NCI-H128 (cell line): ENCODE data around the gene ATP1B4.

Experiments used
- DNase-seq: peaks from one replicate; lab custom pipeline; 2025; ENCODE audit not compliant: unreplicated experiment; lab: John Stamatoyannopoulos, UW

Gene ATP1B4

DNA sequence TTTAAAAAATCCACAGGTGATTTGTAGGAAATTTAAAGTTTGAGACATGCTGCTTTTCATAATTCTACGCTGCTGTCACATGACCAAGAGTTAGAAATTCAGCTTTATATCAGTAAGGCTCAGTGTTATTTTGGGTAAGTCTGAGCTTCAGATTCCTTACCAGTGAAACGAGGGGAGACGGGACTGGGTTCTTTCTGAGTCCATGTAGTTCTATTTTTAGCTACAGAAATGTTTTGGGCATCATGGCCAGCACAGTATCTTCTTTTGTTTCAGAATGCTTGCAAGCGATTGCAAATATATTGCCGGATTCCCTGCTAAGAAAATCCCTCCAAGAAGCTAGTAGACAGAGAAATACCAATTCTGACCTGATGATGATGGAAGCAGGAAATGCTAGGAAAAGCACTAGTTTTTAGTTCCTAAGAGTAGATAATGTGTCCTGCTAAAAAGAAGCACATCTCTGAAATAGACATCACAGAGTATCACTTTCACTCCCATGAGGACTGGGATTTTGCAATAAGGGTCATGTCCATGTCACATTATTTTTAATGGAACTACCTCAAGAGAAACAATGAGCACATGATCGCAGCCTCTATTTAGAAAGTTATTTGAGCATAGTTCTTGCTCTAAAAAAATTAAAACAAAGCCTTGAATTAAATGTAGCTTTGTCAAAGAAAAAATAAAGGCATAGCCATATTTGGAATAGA is 10.9 kb downstream of the ATP1B4 start:
- no peak for DNase-seq

DNA sequence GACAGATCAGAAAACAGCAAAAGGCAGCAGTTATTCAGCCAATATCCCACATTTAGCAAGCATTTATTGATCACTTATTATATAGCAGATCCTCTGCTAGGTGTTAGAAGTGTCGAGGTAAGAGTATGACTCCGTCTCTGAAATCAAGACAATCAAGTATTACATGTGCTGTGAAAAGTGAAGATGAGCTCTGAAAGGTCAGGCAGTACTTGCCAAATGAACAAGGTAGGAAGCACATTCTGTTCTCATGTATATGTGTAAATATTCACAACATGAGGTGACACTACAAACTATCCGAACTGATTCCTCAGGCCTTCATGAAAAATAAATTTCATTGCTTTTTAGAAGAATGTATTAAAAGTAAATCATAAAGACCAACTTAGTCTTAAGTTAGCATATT is 15.3 kb downstream of the ATP1B4 start:
- no peak for DNase-seq

DNA sequence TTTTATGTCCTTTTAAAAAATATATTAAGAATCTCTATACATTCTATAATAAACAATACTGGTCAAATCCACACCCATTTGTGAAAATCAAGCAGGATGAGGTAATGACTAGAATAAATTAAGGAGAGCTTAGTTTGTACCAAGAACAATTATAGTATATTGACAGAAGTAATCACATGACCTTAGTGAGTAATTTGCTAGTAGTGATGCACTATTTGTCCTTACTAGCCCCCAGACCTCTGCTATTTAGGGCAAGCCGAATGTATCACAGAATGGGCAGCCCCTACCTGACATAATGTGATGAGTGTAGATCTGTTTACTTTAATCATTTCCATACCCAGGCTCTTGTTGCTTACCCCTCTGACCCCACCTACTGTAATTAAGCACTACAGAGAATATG is 15.8 kb downstream of the ATP1B4 start:
- DNase-seq, result no peak

DNA sequence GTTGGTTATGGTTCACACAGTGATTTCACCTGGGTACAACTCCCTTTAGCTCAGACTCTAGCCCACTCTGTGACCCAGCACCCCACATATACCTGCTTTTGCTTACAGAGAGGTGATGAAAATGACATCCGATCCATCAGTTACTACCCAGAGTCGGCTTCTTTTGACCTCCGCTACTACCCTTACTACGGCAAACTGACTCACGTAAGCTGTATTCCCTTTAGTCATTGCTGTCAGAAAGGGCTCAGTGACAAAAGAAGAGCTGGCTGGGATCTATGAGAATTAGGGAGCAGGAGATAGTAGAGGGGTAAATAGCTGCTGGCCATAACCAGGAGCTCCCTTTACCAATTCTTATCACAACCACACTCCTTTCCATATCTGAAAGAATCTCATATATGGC is 16.7 kb downstream of the ATP1B4 start:
- DNase-seq, result no peak

DNA sequence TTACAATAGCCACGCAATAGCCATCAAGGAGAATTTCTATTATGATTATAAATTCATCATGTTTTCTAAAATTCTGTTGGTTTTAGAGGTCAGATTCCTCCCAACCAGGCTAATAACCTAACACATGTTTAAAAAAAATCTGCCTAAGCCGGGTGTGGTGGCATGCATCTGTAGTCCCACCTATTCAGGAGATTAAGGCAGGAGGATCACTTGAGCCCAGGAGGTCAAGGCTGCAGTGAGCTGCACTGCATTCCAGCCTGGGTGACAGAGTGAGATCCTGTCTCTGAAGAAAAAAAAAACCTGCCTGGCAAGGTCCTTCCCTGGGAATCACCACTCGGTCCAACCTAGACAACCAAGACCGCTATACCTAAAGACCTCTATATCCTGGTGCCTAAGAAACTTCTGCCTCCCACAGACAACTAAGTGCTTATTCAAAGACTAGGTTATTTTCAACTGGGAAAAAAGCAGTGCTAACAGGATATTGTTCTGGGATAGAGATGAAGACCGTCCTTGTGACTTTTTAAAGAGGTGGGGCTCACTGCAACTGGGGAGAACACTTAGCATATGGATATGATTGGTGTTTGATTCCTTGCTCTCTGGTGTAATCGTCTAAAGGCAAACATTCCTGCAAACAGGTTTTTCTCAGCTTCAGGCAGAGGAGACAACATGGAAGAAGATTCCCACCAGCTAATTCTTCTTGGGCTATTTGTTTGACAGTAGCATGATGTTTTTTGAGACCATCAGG is 18.2 kb downstream of the ATP1B4 start:
- no peak for DNase-seq

DNA sequence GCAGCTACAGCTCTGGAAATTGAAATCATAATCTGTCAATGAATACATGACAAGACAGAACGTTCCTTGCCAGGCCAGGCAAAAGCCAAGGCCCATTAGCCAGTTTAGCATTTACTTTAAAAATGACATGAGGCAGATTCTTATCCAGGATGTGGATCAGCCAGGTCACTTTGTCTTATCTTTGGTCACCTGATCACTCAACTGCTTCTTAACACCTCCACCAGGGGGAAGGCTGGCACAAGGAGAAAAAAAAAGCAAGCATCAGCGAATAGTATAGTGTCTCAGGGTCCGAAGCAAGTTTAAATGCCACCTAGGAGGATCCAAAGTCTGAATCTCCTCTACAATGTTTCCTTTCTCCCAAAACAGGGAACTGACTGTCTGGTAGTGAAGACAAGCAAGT is 18.8 kb downstream of the ATP1B4 start:
- DNase-seq, result no peak

DNA sequence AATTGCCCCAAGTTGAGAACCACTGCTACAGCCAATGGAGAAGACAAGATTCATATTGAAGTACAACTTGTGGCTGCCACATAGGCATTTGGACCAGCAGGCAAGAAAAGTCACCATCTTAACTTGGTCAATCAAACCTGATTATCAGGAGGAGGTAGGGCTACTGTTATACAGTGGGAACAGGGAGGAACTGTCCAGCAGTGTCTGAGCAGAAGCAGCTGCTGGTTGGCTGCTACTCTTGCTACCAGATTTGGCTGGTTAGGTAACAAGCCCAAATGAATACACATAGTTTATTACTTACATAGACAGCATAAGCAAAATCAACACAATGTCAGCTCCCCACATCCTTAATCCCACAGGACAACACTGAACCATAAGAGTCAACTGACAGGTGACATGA is 39.4 kb downstream of the ATP1B4 start:
- DNase-seq, result no peak

DNA sequence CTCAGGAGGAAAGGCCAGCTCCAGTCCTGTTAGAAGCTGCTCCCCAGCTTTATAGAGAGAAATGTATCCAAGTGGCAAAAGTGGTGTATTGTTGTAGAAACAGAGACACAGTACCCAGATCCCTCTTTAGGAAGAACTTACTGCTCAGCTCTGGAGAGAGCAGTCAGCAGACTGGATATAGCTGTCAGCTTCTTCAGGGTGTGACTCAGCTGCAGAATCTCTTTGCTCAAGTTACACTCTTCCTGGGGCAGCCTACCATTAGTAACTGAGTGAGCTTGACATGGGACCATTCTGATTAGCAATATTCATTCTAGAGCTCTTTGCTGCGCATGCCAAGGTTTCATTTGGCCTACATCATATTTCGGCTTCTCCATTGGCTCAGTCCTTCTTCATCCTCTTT is 40.5 kb downstream of the ATP1B4 start:
- DNase-seq, result no peak

DNA sequence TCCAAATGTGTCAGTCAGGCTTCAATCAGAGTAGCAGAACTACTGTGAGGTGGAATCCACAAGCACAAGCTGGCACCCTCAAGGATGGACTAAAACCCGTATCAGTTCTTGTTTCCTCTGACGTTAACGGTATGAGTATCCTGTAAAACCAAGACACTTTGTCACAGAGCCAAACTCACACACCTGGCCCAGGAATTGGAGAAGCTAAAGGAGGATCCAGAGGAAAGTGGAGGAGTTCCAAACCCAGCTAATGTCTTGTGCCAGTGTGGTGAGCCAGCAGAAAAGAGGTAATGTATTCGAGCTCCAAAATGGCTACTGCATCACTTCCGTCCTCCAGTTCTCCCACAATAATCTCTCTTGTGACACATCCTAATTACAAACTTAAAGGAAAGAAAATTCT is 44.7 kb downstream of the ATP1B4 start:
- DNase-seq, result no peak

DNA sequence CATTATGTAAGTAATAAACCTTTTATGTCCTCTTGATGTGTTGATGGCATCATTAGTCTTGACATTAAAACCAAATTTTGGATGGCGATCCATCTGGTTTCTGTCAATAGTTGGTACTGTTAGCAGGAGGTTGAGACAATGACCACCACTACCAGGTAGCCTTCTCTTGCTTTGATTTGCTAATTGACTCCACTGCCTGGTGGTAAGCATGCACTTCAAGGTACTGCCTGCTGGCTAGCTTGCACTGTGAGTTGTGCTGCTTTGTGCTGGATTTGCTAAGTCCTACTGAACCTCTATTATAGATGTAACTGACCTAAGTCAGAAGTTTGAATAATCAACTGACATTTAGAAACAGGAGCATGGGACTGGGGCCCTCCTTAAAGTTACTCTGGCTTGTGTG is 46.3 kb downstream of the ATP1B4 start:
- no peak for DNase-seq

DNA sequence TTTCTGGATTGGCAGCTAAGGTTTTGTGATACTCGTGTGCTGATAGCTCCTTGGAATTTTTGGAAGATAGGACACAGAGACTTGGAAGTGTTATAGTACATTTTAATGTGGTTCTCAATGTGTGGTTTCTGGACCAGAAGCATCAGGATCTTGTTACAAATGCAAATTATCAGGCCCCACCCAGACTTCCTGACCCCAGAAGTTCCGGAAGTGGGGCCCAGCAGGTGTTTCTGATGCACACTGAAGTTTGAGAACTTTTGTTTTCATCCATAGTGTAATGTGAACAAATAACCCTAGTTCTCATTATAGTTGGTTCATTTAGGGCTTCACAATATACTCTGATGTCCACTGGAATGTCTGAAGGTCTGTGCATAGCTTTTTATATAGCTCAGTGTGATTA is 57.6 kb downstream of the ATP1B4 start:
- DNase-seq, result no peak

DNA sequence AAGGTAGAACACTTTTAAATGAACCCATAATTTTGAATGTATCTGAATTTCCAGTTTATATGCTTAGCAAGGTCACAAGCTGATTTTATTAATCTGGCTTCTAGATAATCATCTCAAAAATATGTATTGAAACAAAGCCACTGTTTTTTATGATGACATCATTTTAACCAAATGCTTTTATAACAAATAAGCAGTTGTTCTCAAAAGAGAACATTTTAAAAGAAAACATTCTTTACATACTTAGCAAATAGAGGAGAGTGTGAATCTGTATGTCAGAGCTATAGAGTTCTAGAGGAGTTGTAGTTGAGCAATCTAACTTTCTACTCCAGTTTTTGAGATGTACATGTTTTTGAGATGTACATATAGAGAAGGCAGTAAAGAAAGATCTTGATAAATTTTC is 64.7 kb downstream of the ATP1B4 start:
- DNase-seq, result no peak

DNA sequence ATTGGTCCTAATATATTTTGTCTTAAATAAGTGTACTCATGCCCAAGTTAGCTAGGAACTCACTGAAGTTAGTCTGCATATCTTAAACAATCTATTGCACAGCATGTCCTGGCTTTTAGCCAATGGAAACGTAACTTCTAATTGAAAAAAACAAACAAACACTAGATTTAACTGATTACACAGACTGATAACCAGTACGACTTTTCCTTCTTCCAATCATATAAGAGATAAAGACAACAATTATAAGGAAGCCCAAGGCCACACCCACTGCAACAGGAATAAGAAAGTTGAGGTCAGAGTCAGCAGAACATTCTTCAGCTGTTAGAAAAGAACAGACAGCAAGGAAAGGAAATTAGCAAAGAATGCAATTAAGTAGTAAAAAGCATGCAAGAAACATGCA is 66.4 kb downstream of the ATP1B4 start:
- no peak for DNase-seq

DNA sequence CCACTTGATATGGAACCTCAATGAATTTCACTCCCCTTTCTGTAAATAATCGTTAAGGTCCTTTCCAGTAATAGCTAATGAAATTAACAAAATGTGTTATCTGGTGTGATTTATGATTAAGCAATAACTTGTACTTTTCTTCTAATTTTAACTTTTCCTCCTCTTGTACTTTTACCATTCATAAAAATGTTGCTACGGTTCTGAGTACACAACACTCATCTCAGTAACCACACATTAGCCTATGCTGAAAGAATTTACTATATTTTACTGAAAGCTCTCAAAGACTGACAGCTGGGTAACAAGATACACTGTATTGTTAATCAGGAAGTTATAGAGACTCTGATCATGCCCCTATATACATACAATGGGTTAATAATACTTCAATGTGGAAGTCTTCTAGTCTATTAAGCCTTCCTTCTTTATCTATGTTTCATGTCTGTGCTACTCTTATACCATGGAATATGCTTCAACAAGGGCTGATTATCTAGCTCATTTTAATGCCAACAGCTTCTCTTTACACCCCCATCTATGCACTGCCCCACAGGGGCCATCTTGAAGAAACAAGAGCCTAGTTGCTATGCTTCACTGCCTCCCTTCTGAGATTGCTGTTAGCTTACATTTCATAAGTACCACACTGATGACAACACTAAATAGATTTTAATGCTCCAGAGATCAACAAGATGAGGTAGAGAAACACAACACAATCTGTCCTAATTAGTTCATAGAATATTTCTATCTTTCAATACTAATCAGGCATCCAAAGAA is 68.1 kb downstream of the ATP1B4 start:
- no peak for DNase-seq
